Cardiac muscle cell (in vitro differentiated cells and primary cell): Measurements from ENCODE around the gene PJVK. TPM values are rescaled to one million over a fixed set of nuclear protein-coding genes. Genes with fewer than 3 reads are reported as not detected.

Experiments
- DNase-seq, 2 donors: peaks; one replicate each; pipeline versions ENCODE4 v3.0.0 to v3.0.0-alpha.2; 2010 to 2017; ENCODE audit warnings: low read depth in 1 of 2, low spot score in 1 of 2
- H3K27ac ChIP-seq: fragments of 200-600 bp; sonication (generic); 2 replicates; pipeline ENCODE4 v1.5.1; 2016
- H3K27me3 ChIP-seq: fragments of 200-600 bp; sonication (generic); 2 replicates; pipeline ENCODE4 v1.6.0; 2016; ENCODE audit warnings: control low read depth
- H3K36me3 ChIP-seq: fragments of 200-600 bp; sonication (generic); 2 replicates; pipeline ENCODE4 v1.5.1; 2016; ENCODE audit warnings: control low read depth
- H3K4me1 ChIP-seq: fragments of 200-600 bp; sonication (generic); 2 replicates; pipeline ENCODE4 v1.8.1; 2017; ENCODE audit warnings: low read depth, mild to moderate bottlenecking, mixed run types
- H3K4me3 ChIP-seq: fragments of 200-600 bp; sonication (generic); 2 replicates; pipeline ENCODE4 v1.5.1; 2016; ENCODE audit warnings: mild to moderate bottlenecking
- H3K9me3 ChIP-seq: fragments of 200-600 bp; sonication (generic); 2 replicates; pipeline ENCODE4 v1.5.1; 2017; ENCODE audit warnings: low read depth, mild to moderate bottlenecking, control low read depth
- polyA plus RNA-seq: library from polyadenylated mRNA; unstranded; fragments of >200 nt; fragmentation: Nextera tagmentation; extraction: Ambion mirVana; gene quantifications from 2 replicates; pipeline ENCODE4 v1.2.1, GENCODE V29; 2016
- total RNA-seq: library from RNA; depleted of rRNA; stranded (reverse); fragments of >200 nt; gene quantifications from 2 replicates; pipeline ENCODE4 v1.2.3, GENCODE V29; 2016
- TF ChIP-seq, protein P1 (sequence below): IDR thresholded peaks from 2 replicates; pipeline ENCODE4 v1.5.1; 2012; ENCODE audit warnings: low read depth, mild to moderate bottlenecking, low read length

Gene PJVK
- total and polyA plus RNA-seq, 2 experiments from 2014 or later, result 6.9 to 13.3 TPM

DNA sequence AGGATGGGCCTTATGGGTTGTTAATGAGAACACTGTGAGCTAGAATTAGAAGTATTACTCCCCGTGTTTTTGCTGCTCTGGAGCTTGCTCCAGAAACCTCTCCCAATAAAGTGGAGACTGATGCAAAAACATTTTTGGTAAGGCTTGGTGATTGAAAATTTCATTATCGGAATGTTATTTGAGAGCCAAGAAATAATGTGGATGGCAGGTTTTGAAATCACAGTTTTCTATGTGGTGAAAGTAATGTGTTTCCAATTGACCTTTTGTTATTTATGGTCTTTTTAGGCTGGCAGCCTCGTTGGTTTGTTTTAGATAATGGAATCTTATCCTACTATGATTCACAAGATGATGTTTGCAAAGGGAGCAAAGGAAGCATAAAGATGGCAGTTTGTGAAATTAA lies 34.2 kb downstream of the PJVK start:
- Histone ChIP-seq H3K4me1 (peaks cover 6% of the 10 kb centered on the region), H3K36me3 (peaks cover 1% of the 10 kb centered on the region), H3K27me3 (no peaks in the 10 kb centered on the region), H3K27ac (no peak overlapping the region), H3K9me3 (no peaks in the 10 kb centered on the region), H3K4me3 (no peak overlapping the region)
- TF ChIP-seq, protein P1, sequence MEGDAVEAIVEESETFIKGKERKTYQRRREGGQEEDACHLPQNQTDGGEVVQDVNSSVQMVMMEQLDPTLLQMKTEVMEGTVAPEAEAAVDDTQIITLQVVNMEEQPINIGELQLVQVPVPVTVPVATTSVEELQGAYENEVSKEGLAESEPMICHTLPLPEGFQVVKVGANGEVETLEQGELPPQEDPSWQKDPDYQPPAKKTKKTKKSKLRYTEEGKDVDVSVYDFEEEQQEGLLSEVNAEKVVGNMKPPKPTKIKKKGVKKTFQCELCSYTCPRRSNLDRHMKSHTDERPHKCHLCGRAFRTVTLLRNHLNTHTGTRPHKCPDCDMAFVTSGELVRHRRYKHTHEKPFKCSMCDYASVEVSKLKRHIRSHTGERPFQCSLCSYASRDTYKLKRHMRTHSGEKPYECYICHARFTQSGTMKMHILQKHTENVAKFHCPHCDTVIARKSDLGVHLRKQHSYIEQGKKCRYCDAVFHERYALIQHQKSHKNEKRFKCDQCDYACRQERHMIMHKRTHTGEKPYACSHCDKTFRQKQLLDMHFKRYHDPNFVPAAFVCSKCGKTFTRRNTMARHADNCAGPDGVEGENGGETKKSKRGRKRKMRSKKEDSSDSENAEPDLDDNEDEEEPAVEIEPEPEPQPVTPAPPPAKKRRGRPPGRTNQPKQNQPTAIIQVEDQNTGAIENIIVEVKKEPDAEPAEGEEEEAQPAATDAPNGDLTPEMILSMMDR, result no peak
- DNase-seq, result peak in 1 of 2 donors; percentile 24

DNA sequence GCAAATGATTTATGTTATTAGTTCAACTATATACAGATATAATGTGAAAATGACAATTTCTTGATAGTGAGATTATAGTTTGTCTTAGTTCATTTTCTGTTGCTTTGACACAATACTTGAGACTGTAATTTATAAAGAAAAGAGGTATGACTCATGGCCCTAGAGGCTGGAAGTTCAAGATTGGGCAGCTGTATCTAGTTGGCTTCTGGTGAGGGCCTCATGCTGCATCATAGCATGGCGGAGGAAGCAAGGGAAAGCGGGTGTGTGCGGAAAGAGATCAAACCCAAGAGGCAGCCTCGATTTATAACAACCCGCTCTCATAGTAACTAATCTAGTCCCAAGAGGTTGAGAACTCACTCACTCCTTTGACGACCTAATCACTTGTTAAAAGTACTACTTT lies 40.4 kb downstream of the PJVK start:
- no peak for DNase-seq
- no peaks in the 10 kb centered on the region for H3K4me1 ChIP-seq
- TF ChIP-seq, protein P1, result no peak
- no peaks in the 10 kb centered on the region for H3K27me3 ChIP-seq
- no peak overlapping the region for H3K27ac ChIP-seq
- H3K4me3 ChIP-seq, result no peak overlapping the region
- H3K36me3 ChIP-seq, result peaks cover 46% of the 10 kb centered on the region
- no peaks in the 10 kb centered on the region for H3K9me3 ChIP-seq

DNA sequence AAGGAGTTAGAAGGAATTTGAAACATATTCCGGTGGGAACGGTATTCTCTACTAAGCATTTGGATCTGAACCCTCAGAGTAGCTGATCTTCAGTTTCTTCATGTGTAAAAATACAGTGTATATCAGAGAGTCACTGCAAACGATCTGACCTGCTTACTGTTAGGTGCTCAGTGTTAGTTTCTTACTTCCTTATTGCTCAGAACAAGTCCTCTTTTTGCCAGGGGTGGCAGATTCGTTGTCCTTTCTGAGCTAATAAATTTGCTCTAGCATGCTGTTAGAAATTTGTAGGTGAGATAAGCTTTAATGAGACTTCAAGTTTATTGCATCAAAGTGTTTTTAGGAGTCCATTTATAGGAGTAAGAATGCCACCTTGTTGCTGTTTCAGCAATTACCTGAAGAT lies 44.9 kb downstream of the PJVK start:
- TF ChIP-seq, protein P1, result no peak
- Histone ChIP-seq H3K36me3 (peaks cover 56% of the 10 kb centered on the region), H3K4me1 (no peaks in the 10 kb centered on the region), H3K4me3 (no peak overlapping the region), H3K27ac (no peak overlapping the region), H3K27me3 (no peaks in the 10 kb centered on the region), H3K9me3 (no peaks in the 10 kb centered on the region)
- DNase-seq, result no peak

DNA sequence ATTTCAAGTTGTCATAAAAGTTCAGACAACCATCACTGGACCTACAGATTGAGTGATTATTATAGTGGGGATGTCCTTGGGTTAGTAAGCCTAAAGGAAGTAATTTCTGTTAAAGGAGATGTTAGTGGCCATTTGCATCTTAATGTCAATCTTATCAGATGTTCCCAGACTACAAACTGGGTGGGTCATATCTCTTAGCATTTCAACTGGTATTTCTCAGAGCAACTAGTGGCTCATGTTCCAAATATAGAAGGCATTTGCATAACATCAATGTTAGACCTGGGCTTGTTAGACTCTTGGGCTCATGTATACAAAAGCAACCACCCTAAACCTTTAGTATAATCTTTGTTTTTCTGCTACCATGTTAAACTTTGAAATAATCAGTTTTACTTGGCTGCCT lies 47.0 kb downstream of the PJVK start:
- no peaks in the 10 kb centered on the region for H3K4me1 ChIP-seq
- H3K9me3 ChIP-seq, result no peaks in the 10 kb centered on the region
- no peak overlapping the region for H3K27ac ChIP-seq
- H3K4me3 ChIP-seq, result no peak overlapping the region
- DNase-seq, result no peak
- peaks cover 61% of the 10 kb centered on the region for H3K36me3 ChIP-seq
- TF ChIP-seq, protein P1, result no peak
- no peaks in the 10 kb centered on the region for H3K27me3 ChIP-seq

DNA sequence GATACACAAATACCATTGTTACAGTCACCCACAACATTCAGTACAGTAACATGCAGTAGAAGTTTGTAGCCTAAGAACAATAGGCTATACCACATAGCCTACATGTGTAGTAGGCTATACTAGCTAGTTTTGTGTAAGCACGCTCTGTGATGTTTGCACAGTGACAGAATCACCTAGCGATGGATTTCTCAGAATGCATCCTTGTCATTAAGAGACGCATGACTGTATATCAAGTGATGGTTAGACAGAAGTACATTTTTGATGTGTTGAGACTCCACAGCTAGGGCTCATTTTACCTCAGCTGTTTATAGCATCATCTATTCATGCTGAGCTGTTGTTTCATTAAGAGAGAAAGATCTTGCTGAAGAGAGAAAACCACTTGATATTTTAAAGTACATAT lies 48.5 kb downstream of the PJVK start:
- TF ChIP-seq, protein P1, result no peak
- no peak for DNase-seq
- H3K36me3 ChIP-seq, result peaks cover 57% of the 10 kb centered on the region
- H3K9me3 ChIP-seq, result no peaks in the 10 kb centered on the region
- H3K4me3 ChIP-seq, result no peak overlapping the region
- H3K27me3 ChIP-seq, result no peaks in the 10 kb centered on the region
- no peak overlapping the region for H3K27ac ChIP-seq
- H3K4me1 ChIP-seq, result no peaks in the 10 kb centered on the region

DNA sequence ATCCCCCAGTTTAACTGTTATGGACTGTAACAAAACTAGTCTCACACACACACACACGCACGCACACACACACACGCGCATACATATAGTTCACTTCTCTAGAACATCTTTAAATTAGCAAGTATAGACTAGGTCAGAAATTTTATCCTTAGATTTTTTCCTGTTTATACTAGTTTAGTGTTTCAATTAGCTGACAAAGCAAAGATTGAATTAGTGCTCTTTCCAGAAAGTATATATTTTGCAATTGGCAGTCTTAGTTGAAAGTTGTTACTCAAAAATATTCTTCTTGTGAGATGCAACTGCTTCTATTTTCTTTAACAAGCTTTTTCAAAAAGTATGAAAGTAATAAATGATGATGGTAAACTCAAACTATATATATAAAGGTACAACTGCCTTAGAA lies 51.6 kb downstream of the PJVK start:
- H3K27me3 ChIP-seq, result no peaks in the 10 kb centered on the region
- no peaks in the 10 kb centered on the region for H3K4me1 ChIP-seq
- H3K36me3 ChIP-seq, result peaks cover 43% of the 10 kb centered on the region
- H3K9me3 ChIP-seq, result no peaks in the 10 kb centered on the region
- H3K4me3 ChIP-seq, result no peak overlapping the region
- DNase-seq, result no peak
- TF ChIP-seq, protein P1, result no peak
- H3K27ac ChIP-seq, result no peak overlapping the region
